ENCODE data around the gene LHFPL6. TPM values are rescaled to one million over a fixed set of nuclear protein-coding genes. Genes with fewer than 3 reads are reported as not detected.

LHFPL6 gene
- total and polyA plus RNA-seq, 3 donors from 2014 or later, result 37.3 to 65.5 (median 52.1) TPM

GRCh38 chr13:39521701-39522100 is 81.3 kb downstream of the LHFPL6 start:
- Histone ChIP-seq H3K4me3 (no peak overlapping the region), H3K36me3 (ENCODE audit: low read depth, missing control alignments) (no peaks in the 10 kb centered on the region), H3K4me1 (peaks cover 5% of the 10 kb centered on the region), H3K9me3 (no peaks in the 10 kb centered on the region), H3K27me3 (no peaks in the 10 kb centered on the region), H3K27ac (no peak overlapping the region)
- no peak for DNase-seq
- WGBS, 2 donors, result 58 to 59% methylated on average over 4 of the region's 4 CpGs
- no peak for TF ChIP-seq POLR2A (IDR thresholded peaks at IDR 0.05)
- TF ChIP-seq, protein P1, sequence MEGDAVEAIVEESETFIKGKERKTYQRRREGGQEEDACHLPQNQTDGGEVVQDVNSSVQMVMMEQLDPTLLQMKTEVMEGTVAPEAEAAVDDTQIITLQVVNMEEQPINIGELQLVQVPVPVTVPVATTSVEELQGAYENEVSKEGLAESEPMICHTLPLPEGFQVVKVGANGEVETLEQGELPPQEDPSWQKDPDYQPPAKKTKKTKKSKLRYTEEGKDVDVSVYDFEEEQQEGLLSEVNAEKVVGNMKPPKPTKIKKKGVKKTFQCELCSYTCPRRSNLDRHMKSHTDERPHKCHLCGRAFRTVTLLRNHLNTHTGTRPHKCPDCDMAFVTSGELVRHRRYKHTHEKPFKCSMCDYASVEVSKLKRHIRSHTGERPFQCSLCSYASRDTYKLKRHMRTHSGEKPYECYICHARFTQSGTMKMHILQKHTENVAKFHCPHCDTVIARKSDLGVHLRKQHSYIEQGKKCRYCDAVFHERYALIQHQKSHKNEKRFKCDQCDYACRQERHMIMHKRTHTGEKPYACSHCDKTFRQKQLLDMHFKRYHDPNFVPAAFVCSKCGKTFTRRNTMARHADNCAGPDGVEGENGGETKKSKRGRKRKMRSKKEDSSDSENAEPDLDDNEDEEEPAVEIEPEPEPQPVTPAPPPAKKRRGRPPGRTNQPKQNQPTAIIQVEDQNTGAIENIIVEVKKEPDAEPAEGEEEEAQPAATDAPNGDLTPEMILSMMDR (IDR thresholded peaks at IDR 0.05), result no peak
- intact Hi-C loops (cut with DNase I; ENCODE audit: low total_unique reads), result no loop called here

- DNase-seq, result no peak
- H3K27me3 ChIP-seq, result no peaks in the 10 kb centered on the region
- no peak overlapping the region for H3K4me3 ChIP-seq
- H3K9me3 ChIP-seq, result no peaks in the 10 kb centered on the region
- no peaks in the 10 kb centered on the region for H3K4me1 ChIP-seq
- H3K36me3 ChIP-seq (ENCODE audit: low read depth, missing control alignments), result no peaks in the 10 kb centered on the region
- TF ChIP-seq, protein P1 (IDR thresholded peaks at IDR 0.05), result no peak
- no peak for TF ChIP-seq POLR2A (IDR thresholded peaks at IDR 0.05)
- 86 to 92% methylated on average over 6 of the region's 6 CpGs for WGBS, 2 donors
- H3K27ac ChIP-seq, result no peak overlapping the region
- intact Hi-C loops (cut with DNase I; ENCODE audit: low total_unique reads), result no loop called here
Observed at GRCh38 chr13:39516096-39516495, 86.9 kb downstream of the LHFPL6 start.

DNA sequence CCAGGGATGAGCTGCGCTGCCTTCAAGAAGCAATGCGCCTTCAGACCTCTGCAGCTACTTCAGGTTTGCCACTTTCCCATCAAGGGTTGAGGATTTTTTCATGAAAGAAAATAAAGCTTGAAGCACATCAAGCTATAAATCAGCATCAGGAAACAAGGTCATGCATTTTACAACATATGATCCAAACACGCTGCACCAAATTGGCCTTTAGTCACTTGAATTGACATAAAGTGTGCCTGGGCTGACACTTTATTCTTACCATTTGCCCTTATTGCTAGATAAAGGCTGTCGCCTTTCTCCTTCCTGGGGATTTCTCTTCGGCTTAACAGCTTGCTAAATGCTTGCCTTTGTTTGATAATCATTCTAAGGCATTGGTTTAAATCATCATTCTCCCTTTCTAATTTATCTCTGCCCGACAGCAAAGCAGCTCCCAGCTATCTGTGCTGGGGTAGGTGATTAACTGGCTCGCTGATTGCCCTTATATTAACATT is 87.7 kb downstream of the LHFPL6 start:
- Histone ChIP-seq H3K36me3 (ENCODE audit: low read depth, missing control alignments) (no peaks in the 10 kb centered on the region), H3K27me3 (no peaks in the 10 kb centered on the region), H3K9me3 (no peaks in the 10 kb centered on the region), H3K4me1 (no peaks in the 10 kb centered on the region), H3K27ac (no peak overlapping the region), H3K4me3 (no peak overlapping the region)
- TF ChIP-seq, protein P1 (IDR thresholded peaks at IDR 0.05), result no peak
- TF ChIP-seq POLR2A (IDR thresholded peaks at IDR 0.05), result no peak
- 72 to 93% methylated on average over 7 of the region's 7 CpGs for WGBS, 2 donors
- intact Hi-C loops (cut with DNase I; ENCODE audit: low total_unique reads), result no loop called here
- no peak for DNase-seq

DNA sequence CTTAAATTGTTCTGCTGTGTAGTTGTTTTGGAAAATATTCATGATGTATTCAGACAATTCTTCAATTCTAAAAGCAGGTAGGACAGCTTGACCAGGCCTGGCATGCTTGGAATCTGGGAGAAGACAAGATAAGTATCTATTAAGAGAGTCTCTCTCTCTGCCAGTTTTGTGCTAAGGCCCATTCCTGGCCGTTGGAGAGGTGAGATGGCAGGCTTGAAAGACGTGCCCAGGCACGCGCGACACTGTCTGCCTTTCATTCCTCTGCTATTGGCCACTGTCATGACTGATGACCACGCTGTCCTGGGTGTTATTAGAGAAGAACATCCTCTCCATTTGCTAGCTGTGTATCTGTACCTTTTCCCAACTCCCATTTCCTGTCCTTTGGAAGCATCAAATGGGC is 90.3 kb downstream of the LHFPL6 start:
- WGBS, 2 donors, result 81 to 83% methylated on average over 6 of the region's 6 CpGs
- no peaks in the 10 kb centered on the region for H3K9me3 ChIP-seq
- no peaks in the 10 kb centered on the region for H3K4me1 ChIP-seq
- no peaks in the 10 kb centered on the region for H3K27me3 ChIP-seq
- no peak for TF ChIP-seq POLR2A (IDR thresholded peaks at IDR 0.05)
- TF ChIP-seq, protein P1 (IDR thresholded peaks at IDR 0.05), result no peak
- H3K27ac ChIP-seq, result no peak overlapping the region
- intact Hi-C loops (cut with DNase I; ENCODE audit: low total_unique reads), result no loop called here
- no peak for DNase-seq
- no peak overlapping the region for H3K4me3 ChIP-seq
- H3K36me3 ChIP-seq (ENCODE audit: low read depth, missing control alignments), result no peaks in the 10 kb centered on the region

GRCh38 chr13:39510316-39510695 is 92.7 kb downstream of the LHFPL6 start:
- H3K4me1 ChIP-seq, result no peaks in the 10 kb centered on the region
- no peaks in the 10 kb centered on the region for H3K36me3 ChIP-seq (ENCODE audit: low read depth, missing control alignments)
- no peak overlapping the region for H3K27ac ChIP-seq
- TF ChIP-seq, protein P1 (IDR thresholded peaks at IDR 0.05), result no peak
- no peak for TF ChIP-seq POLR2A (IDR thresholded peaks at IDR 0.05)
- no peaks in the 10 kb centered on the region for H3K9me3 ChIP-seq
- H3K4me3 ChIP-seq, result no peak overlapping the region
- no peak for DNase-seq
- 92 to 95% methylated on average over 1 of the region's 1 CpG for WGBS, 2 donors
- no peaks in the 10 kb centered on the region for H3K27me3 ChIP-seq
- intact Hi-C loops (cut with DNase I; ENCODE audit: low total_unique reads), result no loop called here
